Common myeloid progenitor, CD34-positive (primary cell): ENCODE data around the gene TEN1. TPM values are rescaled to one million over a fixed set of nuclear protein-coding genes. Genes with fewer than 3 reads are reported as not detected.
A peak's percentile ranks its signal among the peaks of the same experiment; 100 is the strongest.

Experiments
- CTCF ChIA-PET: fragments of 350-600 bp; sonication (Branson Sonifier 250); formaldehyde crosslinking; loops from one replicate; lab custom pipeline; 2021; ENCODE audit warnings: antibody characterized with exemption; lab: Charles Lee
- POLR2A ChIA-PET: fragments of 350-600 bp; sonication (Branson Sonifier 250); formaldehyde crosslinking; loops from one replicate; lab custom pipeline; 2021; ENCODE audit warnings: antibody characterized with exemption; lab: Charles Lee
- DNase-seq, 3 donors: peaks; one replicate each; pipeline versions ENCODE4 v3.0.0 to v3.0.0-alpha.2; 2013
- H3K27ac ChIP-seq, 2 experiments: 1 replicate in 1 of 2; 2 replicates in 1 of 2; pipeline ENCODE4 v1.7.0; 2013; ENCODE audit warnings: inconsistent platforms in 2 of 2, low read length in 2 of 2, mild to moderate bottlenecking in 2 of 2, low read depth in 1 of 2, moderate library complexity in 1 of 2; ENCODE audit not compliant: severe bottlenecking in 2 of 2, insufficient read depth in 1 of 2, poor library complexity in 1 of 2
- H3K27me3 ChIP-seq, 5 experiments: replicated peaks in 2 of 5; 1 replicate in 3 of 5; 2 replicates in 2 of 5; pipeline versions ENCODE4 v1.6.1 to v1.7.0; 2013; ENCODE audit warnings: low read length in 4 of 5, mild to moderate bottlenecking in 2 of 5, moderate library complexity in 2 of 5, inconsistent platforms in 1 of 5; ENCODE audit not compliant: insufficient read depth in 5 of 5, control insufficient read depth in 4 of 5
- H3K36me3 ChIP-seq, 4 experiments: 1 replicate in 2 of 4; 2 replicates in 2 of 4; pipeline versions ENCODE4 v1.6.1 to v1.7.0; 2013; ENCODE audit warnings: low read length in 3 of 4, control low read depth in 1 of 4, mild to moderate bottlenecking in 1 of 4; ENCODE audit not compliant: control insufficient read depth in 4 of 4, insufficient read depth in 4 of 4
- H3K4me1 ChIP-seq, 4 experiments: 1 replicate in 3 of 4; 2 replicates in 1 of 4; pipeline versions ENCODE4 v1.6.1 to v1.7.1; 2013; ENCODE audit warnings: low read length in 3 of 4, mild to moderate bottlenecking in 3 of 4, control low read depth in 1 of 4, inconsistent platforms in 1 of 4, moderate library complexity in 1 of 4; ENCODE audit not compliant: control insufficient read depth in 4 of 4, insufficient read depth in 4 of 4; ENCODE audit errors: control extremely low read depth in 1 of 4
- H3K4me3 ChIP-seq, 7 experiments: 1 replicate in 4 of 7; 2 replicates in 3 of 7; pipeline versions ENCODE4 v1.5.1 to v1.7.0; 2013; ENCODE audit warnings: mild to moderate bottlenecking in 7 of 7, low read length in 6 of 7, moderate library complexity in 6 of 7, inconsistent platforms in 2 of 7, low read depth in 2 of 7, control low read depth in 1 of 7; ENCODE audit not compliant: insufficient read depth in 4 of 7, control insufficient read depth in 1 of 7; ENCODE audit errors: extremely low read depth in 1 of 7
- H3K9me3 ChIP-seq, 5 experiments: 1 replicate in 4 of 5; 2 replicates in 1 of 5; pipeline versions ENCODE4 v1.6.1 to v1.7.1; 2013; ENCODE audit warnings: low read length in 4 of 5, mild to moderate bottlenecking in 2 of 5, inconsistent platforms in 1 of 5, low read depth in 1 of 5, moderate library complexity in 1 of 5; ENCODE audit not compliant: control insufficient read depth in 4 of 5, insufficient read depth in 2 of 5; ENCODE audit errors: control extremely low read depth in 1 of 5
- WGBS: methylation state at CpG from one replicate; pipeline ENCODE4 v1.1.5; 2013; ENCODE audit not compliant: insufficient coverage; 5-methylcytosine and 5-hydroxymethylcytosine counted together
- polyA plus RNA-seq: library from polyadenylated mRNA; unstranded; fragments of 120-200 nt; gene quantifications from one replicate; pipeline ENCODE4 v1.2.1, GENCODE V29; 2013

Gene TEN1, protein sequence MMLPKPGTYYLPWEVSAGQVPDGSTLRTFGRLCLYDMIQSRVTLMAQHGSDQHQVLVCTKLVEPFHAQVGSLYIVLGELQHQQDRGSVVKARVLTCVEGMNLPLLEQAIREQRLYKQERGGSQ
- polyA plus RNA-seq, result 25.8 TPM

- Histone ChIP-seq H3K9me3 (no peaks in the 10 kb centered on the region), H3K4me1 (peaks cover 10 to 33% (median 21%) of the 10 kb centered on the region in 4 experiments), H3K36me3 (peaks cover 0 to 3% (median 2%) of the 10 kb centered on the region in 4 experiments), H3K27ac (peak within 1 kb of the TSS; percentile 98 to 99), H3K27me3 (no peaks in the 10 kb centered on the region), H3K4me3 (peak within 1 kb of the TSS; percentile 80 to 90 (median 86))
- DNase-seq, result peak; percentile 98 to 99 (median 98)
- ChIA-PET CTCF (interaction anchor here (0.8 to 1.3 kb wide), 3 partner anchors 10 to 26 kb away, joined by 4 read pairs; no protein-coding TSS in a partner anchor), POLR2A (interaction anchor here (0.5 to 1.6 kb wide), 2 partner anchors 18 to 395 kb away, joined by 3 to 6 read pairs; no protein-coding TSS in a partner anchor)
- WGBS, result under 1% methylated on average over 54 of the region's 72 CpGs
Measured at GRCh38 chr17:75978938-75979704, at the start of gene TEN1, which contains the start of gene ACOX1. Gene TEN1, plus strand, starts transcription at chr17:75979240. Its CDS starts 6,953 bp downstream, at chr17:75986193. Gene ACOX1, minus strand, starts transcription at chr17:75979166. Its CDS starts 93 bp downstream, at chr17:75979073.

DNA sequence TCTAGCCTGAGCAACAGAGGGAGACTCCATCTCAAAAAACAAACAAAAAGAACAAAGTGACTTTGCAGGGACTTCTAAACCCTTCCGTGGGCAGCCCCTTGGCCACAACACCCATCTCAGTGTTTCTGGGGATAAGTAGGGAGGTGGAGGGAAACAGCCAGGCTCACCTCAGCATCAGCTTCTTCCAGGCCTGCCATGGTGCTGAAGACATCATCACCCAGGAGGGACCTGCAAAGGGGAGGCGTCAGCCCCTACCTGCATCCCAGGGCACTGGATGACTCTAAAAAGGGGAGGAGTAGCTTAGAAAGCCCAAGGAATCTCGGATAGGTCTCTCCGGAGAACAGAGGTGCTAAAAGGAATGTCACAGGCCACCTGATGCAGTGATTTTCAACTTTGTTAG is 48.0 kb upstream of the TEN1 start:
- WGBS, result 94% methylated on average over 3 of the region's 4 CpGs
- H3K36me3 ChIP-seq, result peaks cover 0 to 8% (median 4%) of the 10 kb centered on the region in 4 experiments
- H3K9me3 ChIP-seq, result no peaks in the 10 kb centered on the region
- ChIA-PET CTCF (interaction anchor here (1.0 kb wide), 1 partner anchor 173 kb away, joined by 3 read pairs; the partner anchor contains the start of gene EXOC7), POLR2A (no interaction called here)
- H3K4me1 ChIP-seq, result peaks cover 0 to 1% (median 0%) of the 10 kb centered on the region in 4 experiments
- H3K4me3 ChIP-seq, result no peak overlapping the region
- no peak overlapping the region for H3K27ac ChIP-seq
- DNase-seq, result no peak
- H3K27me3 ChIP-seq, result no peaks in the 10 kb centered on the region

DNA sequence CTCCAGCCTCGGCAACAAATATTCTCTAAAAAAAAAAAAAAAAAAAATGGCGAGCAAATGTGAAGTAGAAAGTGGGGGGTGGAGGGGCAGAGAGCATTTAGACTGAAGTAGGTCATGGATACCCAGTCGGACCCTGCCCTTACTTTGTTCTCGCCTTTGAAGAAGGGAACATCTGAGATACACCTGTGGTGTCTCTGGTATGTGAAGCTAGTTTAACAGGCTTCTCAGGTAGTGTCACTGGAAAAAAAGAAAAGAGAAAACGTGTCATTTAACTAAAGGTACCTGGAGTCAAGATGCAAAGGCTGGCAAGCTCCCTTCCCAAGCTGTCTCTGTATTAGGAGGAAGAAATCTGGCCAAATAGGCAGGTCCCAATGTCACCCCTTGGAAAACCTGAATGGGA is 46.2 kb upstream of the TEN1 start:
- Histone ChIP-seq H3K9me3 (no peaks in the 10 kb centered on the region), H3K4me1 (no peaks in the 10 kb centered on the region), H3K4me3 (no peak overlapping the region), H3K36me3 (no peaks in the 10 kb centered on the region), H3K27me3 (no peaks in the 10 kb centered on the region), H3K27ac (no peak overlapping the region)
- CTCF ChIA-PET, result interaction anchor here (0.8 kb wide), 1 partner anchor 11 kb away, joined by 3 read pairs; no protein-coding TSS in a partner anchor
- 100% methylated on average over 3 of the region's 5 CpGs for WGBS
- no peak for DNase-seq
- POLR2A ChIA-PET, result no interaction called here

DNA sequence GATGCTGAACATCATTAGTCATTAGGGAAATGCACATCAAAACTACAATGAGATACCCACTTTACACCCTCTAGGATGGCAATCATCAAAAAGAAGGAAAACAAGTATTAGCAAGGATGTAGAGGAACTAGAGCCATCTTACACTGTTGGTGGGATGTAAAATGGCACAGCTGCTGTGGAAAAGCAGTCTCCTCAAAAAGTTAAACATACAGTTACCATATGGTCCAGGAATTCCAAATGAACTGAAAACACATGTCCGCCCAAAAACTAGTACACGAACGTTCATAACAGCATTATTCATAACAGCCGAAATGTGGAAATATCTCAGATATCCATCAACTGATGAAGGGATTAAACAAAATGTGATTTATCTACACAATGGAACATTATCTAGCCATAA is 45.2 kb upstream of the TEN1 start:
- DNase-seq, result no peak
- H3K27ac ChIP-seq, result no peak overlapping the region
- no CpG with 5 or more reads among the region's 4 CpGs for WGBS
- no peaks in the 10 kb centered on the region for H3K27me3 ChIP-seq
- ChIA-PET POLR2A (interaction anchor here (0.7 kb wide), 1 partner anchor 76 kb away, joined by 4 read pairs; no protein-coding TSS in a partner anchor), CTCF (interaction anchor here (0.7 to 0.8 kb wide), 2 partner anchors 9 to 10 kb away, joined by 3 read pairs; no protein-coding TSS in a partner anchor)
- H3K36me3 ChIP-seq, result no peaks in the 10 kb centered on the region
- no peaks in the 10 kb centered on the region for H3K9me3 ChIP-seq
- no peak overlapping the region for H3K4me3 ChIP-seq
- H3K4me1 ChIP-seq, result no peaks in the 10 kb centered on the region

- no peak for DNase-seq
- Histone ChIP-seq H3K27me3 (no peaks in the 10 kb centered on the region), H3K27ac (no peak overlapping the region), H3K4me3 (no peak overlapping the region), H3K36me3 (peaks cover 0 to 2% (median 0%) of the 10 kb centered on the region in 4 experiments), H3K4me1 (peaks cover 0 to 13% (median 10%) of the 10 kb centered on the region in 4 experiments), H3K9me3 (no peaks in the 10 kb centered on the region)
- ChIA-PET CTCF (interaction anchor here (1.6 kb wide), 1 partner anchor 12 kb away, joined by 7 read pairs; no protein-coding TSS in a partner anchor), POLR2A (no interaction called here)
- WGBS, result 94% methylated on average over 13 of the region's 13 CpGs
Measured at GRCh38 chr17:75937652-75938051, 41.4 kb upstream of the TEN1 start.

- peak; percentile 83 to 92 (median 86) for DNase-seq
- Histone ChIP-seq H3K27me3 (no peaks in the 10 kb centered on the region), H3K36me3 (peaks cover 0 to 9% (median 7%) of the 10 kb centered on the region in 4 experiments), H3K27ac (peak within 1 kb of the TSS; percentile 58 to 85), H3K9me3 (no peaks in the 10 kb centered on the region), H3K4me3 (peak within 1 kb of the TSS; percentile 68 to 90 (median 81)), H3K4me1 (peaks cover 0 to 13% (median 10%) of the 10 kb centered on the region in 4 experiments)
- ChIA-PET CTCF (interaction anchor here (0.9 to 1.2 kb wide), 3 partner anchors 29 to 85 kb away, joined by 3 to 4 read pairs (median 3); no protein-coding TSS in a partner anchor), POLR2A (no interaction called here)
- WGBS, result 0% methylated on average over 40 of the region's 63 CpGs
Measured at GRCh38 chr17:75940727-75941441, 38.2 kb upstream of the TEN1 start, which contains the start of gene FBF1. Gene FBF1, minus strand, starts transcription at chr17:75941042. Its CDS starts 2,893 bp downstream, at chr17:75938149.
